Esophagus squamous epithelium (tissue), 5 donors: ENCODE measurements around the gene ATP8A2. TPM values are rescaled to one million over a fixed set of nuclear protein-coding genes. Genes with fewer than 3 reads are reported as not detected.

Experiments used
- DNase-seq: peaks from one replicate; lab custom pipeline; 2025; lab: John Stamatoyannopoulos, UW
- H3K27ac ChIP-seq, 4 donors: fragments of 200-600 bp; sonication (generic); one replicate each; pipeline ENCODE4 v1.5.1; 2016 to 2019; ENCODE audit warnings: mild to moderate bottlenecking in 1 of 4
- H3K27me3 ChIP-seq, 4 donors: fragments of 200-600 bp; sonication (generic); 1 replicate in 3 of 4; 2 replicates in 1 of 4; pipeline versions ENCODE4 v1.5.1 to v1.6.0; 2017 to 2021; ENCODE audit warnings: antibody characterized with exemption in 1 of 4
- H3K36me3 ChIP-seq, 3 donors: fragments of 200-600 bp; sonication (generic); one replicate each; pipeline ENCODE4 v1.5.1; 2016 to 2019
- H3K4me1 ChIP-seq, 3 donors: fragments of 200-600 bp; sonication (generic); one replicate each; pipeline ENCODE4 v1.5.1; 2017 to 2019
- H3K4me3 ChIP-seq, 4 donors: fragments of 200-600 bp; sonication (generic); 1 replicate in 3 of 4; 2 replicates in 1 of 4; pipeline ENCODE4 v1.5.1; 2016 to 2019; ENCODE audit warnings: mild to moderate bottlenecking in 2 of 4, moderate library complexity in 1 of 4
- H3K9me3 ChIP-seq, 3 donors: fragments of 200-600 bp; sonication (generic); one replicate each; pipeline ENCODE4 v1.5.1; 2016 to 2019
- CTCF ChIP-seq, 6 experiments: fragments of 450-650 bp in 4 of 6; fragments of 200-600 bp in 2 of 6; sonication (generic) in 2 of 6; IDR thresholded peaks; one replicate each; pipeline ENCODE4 v1.5.1; 2016 to 2019; ENCODE audit warnings: antibody characterized with exemption in 6 of 6, mild to moderate bottlenecking in 4 of 6, moderate library complexity in 4 of 6
- POLR2A ChIP-seq, 4 donors: fragments of 450-650 bp; IDR thresholded peaks; one replicate each; pipeline ENCODE4 v1.6.1; 2017; ENCODE audit warnings: antibody characterized with exemption in 4 of 4, mild to moderate bottlenecking in 4 of 4, moderate library complexity in 3 of 4
- WGBS, 2 donors: methylation state at CpG; one replicate each; pipeline ENCODE4 v1.1.5; 2018; 5-methylcytosine and 5-hydroxymethylcytosine counted together
- intact Hi-C: fragments of 100-400 bp; cut with DNase I; formaldehyde crosslinking; loops from one replicate; pipeline ENCODE4 v1.15.0; 2022
- total RNA-seq, 4 donors: library from RNA; depleted of rRNA; stranded (reverse); fragments of >200 nt; gene quantifications; one replicate each; pipeline ENCODE4 v1.1.0, GENCODE V29; 2016
- donor health status: DM: yes; HTN: yes; CAD: no.

Gene ATP8A2
- total RNA-seq, 4 donors from 2014 or later: not detected

- no peaks in the 10 kb centered on the region for H3K36me3 ChIP-seq
- intact Hi-C loops: no loop called here
- no peak for DNase-seq
These were observed 591.9 kb downstream of the ATP8A2 start for GRCh38 chr13:25963674-25964073.

GRCh38 chr13:25965596-25965995, 593.8 kb downstream of the ATP8A2 start:
- Histone ChIP-seq H3K27me3 (no peaks in the 10 kb centered on the region), H3K4me3 (no peak overlapping the region), H3K9me3 (no peaks in the 10 kb centered on the region), H3K27ac (no peak overlapping the region), H3K4me1 (no peaks in the 10 kb centered on the region), H3K36me3 (no peaks in the 10 kb centered on the region)
- DNase-seq: no peak
- 56 to 64% methylated on average over 2 of the region's 2 CpGs for WGBS, 2 donors
- TF ChIP-seq POLR2A (IDR thresholded peaks at IDR 0.05) (no peak), CTCF (IDR thresholded peaks at IDR 0.05) (no peak)
- intact Hi-C loops: no loop called here

More at GRCh38 chr13:25963674-25964073, 591.9 kb downstream of the ATP8A2 start:
- H3K27ac ChIP-seq: no peak overlapping the region
- 18 to 41% methylated on average over 1 to 4 of the region's 4 CpGs for WGBS, 2 donors
- no peak overlapping the region for H3K4me3 ChIP-seq
- no peaks in the 10 kb centered on the region for H3K9me3 ChIP-seq
- no peak for TF ChIP-seq CTCF (IDR thresholded peaks at IDR 0.05)
- no peak for TF ChIP-seq POLR2A (IDR thresholded peaks at IDR 0.05)
- no peaks in the 10 kb centered on the region for H3K4me1 ChIP-seq
- H3K27me3 ChIP-seq: peaks cover 0 to 3% (median 0%) of the 10 kb centered on the region in 4 donors

DNA sequence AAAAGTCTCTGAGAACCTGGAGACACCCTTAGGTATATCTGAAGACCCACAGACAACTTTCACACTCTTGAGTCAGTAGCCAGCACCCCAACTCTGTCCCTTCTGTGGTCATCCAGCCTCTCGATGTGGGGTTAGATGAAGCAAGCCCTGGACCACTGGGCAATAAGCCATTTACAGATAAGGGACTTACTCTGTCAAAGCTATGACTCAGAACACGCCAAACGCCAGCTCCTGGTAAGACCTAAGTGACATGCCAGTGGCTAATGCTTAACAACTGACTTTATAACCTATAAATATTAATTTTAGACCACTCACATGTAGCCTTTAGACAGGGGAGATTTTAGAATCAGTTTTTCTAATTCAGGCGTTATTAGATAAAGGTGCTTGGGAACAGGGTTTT, 594.3 kb downstream of the ATP8A2 start:
- Histone ChIP-seq H3K9me3 (no peaks in the 10 kb centered on the region), H3K27me3 (no peaks in the 10 kb centered on the region), H3K4me1 (no peaks in the 10 kb centered on the region), H3K36me3 (no peaks in the 10 kb centered on the region), H3K27ac (no peak overlapping the region), H3K4me3 (no peak overlapping the region)
- DNase-seq: no peak
- 69 to 72% methylated on average over 4 of the region's 4 CpGs for WGBS, 2 donors
- intact Hi-C loops: no loop called here
- TF ChIP-seq CTCF (IDR thresholded peaks at IDR 0.05) (no peak), POLR2A (IDR thresholded peaks at IDR 0.05) (no peak)

- 42 to 57% methylated on average over 4 of the region's 4 CpGs for WGBS, 2 donors
- DNase-seq: no peak
- Histone ChIP-seq H3K4me1 (no peaks in the 10 kb centered on the region), H3K36me3 (no peaks in the 10 kb centered on the region), H3K4me3 (no peak overlapping the region), H3K9me3 (no peaks in the 10 kb centered on the region), H3K27ac (no peak overlapping the region), H3K27me3 (no peaks in the 10 kb centered on the region)
- intact Hi-C loops: no loop called here
- TF ChIP-seq POLR2A (IDR thresholded peaks at IDR 0.05): no peak
- no peak for TF ChIP-seq CTCF (IDR thresholded peaks at IDR 0.05)
These were observed 595.4 kb downstream of the ATP8A2 start for GRCh38 chr13:25967144-25967543.

DNA sequence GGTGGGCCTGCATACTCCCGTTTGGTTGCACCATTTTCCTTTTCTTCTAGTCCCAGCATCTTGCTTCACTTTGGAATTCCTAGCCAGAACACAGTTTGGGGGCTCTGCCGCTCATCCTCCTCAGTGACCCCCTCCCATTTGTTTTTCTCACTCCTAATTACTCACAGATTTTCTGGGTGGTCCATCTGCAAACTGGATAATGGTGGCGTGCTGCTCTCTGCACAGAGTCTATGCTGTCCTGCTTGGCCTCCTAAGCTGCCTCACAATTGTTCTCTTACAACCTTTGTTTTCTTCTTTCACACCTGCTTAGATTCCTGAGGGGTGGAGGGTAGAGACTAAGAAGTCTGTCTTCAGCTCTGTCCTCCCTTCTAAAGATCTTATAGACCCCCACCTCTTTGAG, 599.3 kb downstream of the ATP8A2 start:
- intact Hi-C loops: no loop called here
- TF ChIP-seq CTCF (IDR thresholded peaks at IDR 0.05): no peak
- no peak for TF ChIP-seq POLR2A (IDR thresholded peaks at IDR 0.05)
- no peak for DNase-seq

More for the DNA sequence above, 599.3 kb downstream of the ATP8A2 start:
- Histone ChIP-seq H3K27ac (no peak overlapping the region), H3K4me3 (no peak overlapping the region), H3K27me3 (peaks cover 0 to 13% (median 0%) of the 10 kb centered on the region in 4 donors), H3K9me3 (no peaks in the 10 kb centered on the region), H3K4me1 (no peaks in the 10 kb centered on the region), H3K36me3 (no peaks in the 10 kb centered on the region)
- 66 to 93% methylated on average over 3 of the region's 3 CpGs for WGBS, 2 donors
